ENCODE measurements around the gene SLC37A3. TPM values are rescaled to one million over a fixed set of nuclear protein-coding genes. Genes with fewer than 3 reads are reported as not detected.

The SLC37A3 gene
- total and polyA plus RNA-seq, 2 of the 13 experiments (the other 11 are each of a cell fraction or from before 2014, with no cell fraction given), result 21.3 to 27.9 TPM

- 0 out of 2 replicates have a peak, but pooled peaks have one; percentile 8 for TF ChIP-seq ZFP91 (CRISPR knock-in tag; IDR thresholded peaks at IDR 0.05; ENCODE audit: borderline replicate concordance)
- TF ChIP-seq ZNF501 (CRISPR knock-in tag; IDR thresholded peaks at IDR 0.05), result 0 out of 2 replicates have a peak, but pooled peaks have one; percentile 36
- TF ChIP-seq ADNP (CRISPR knock-in tag; IDR thresholded peaks at IDR 0.05), result peak; percentile 66; the same call in 1 of the 2 replicates
- 0 out of 2 replicates have a peak, but pooled peaks have one; percentile 27 for TF ChIP-seq FOXJ3 (CRISPR knock-in tag; IDR thresholded peaks at IDR 0.05; ENCODE audit: borderline replicate concordance)
- TF ChIP-seq KDM1A (CRISPR knock-in tag; IDR thresholded peaks at IDR 0.05), result peak; percentile 80
Measured at GRCh38 chr7:140314573-140315480, 83.5 kb downstream of the SLC37A3 start (continued).

- CTCF ChIA-PET (ENCODE audit: low intra/inter-chr PET ratio, low total read pairs), result no interaction called here
- DNase-seq (ENCODE audit: low spot score) (no peak), ATAC-seq (no peak), FAIRE-seq (no peak)
- Histone ChIP-seq H3K4me2 (ENCODE audit: low read depth, low read length) (no peak overlapping the region), H4K20me1 (ENCODE audit: insufficient read depth, low read length) (no peaks in the 10 kb centered on the region), H3K79me2 (ENCODE audit: insufficient read depth, low read length) (no peaks in the 10 kb centered on the region), H2AFZ (ENCODE audit: low read length) (no peak overlapping the region), H3K9me3 (ENCODE audit: low read length) (peaks cover 13% of the 10 kb centered on the region), H3K36me3 (replicated peaks in 1 of 2; ENCODE audit: control insufficient read depth in 1 of 2, insufficient read depth in 2 of 2, low read length in 2 of 2) (no peaks in the 10 kb centered on the region), H3K4me1 (ENCODE audit: insufficient read depth, low read length) (peaks cover 79% of the 10 kb centered on the region), H3K27ac (ENCODE audit: extremely low read length, insufficient read depth, low read length) (no peak overlapping the region), H3K27me3 (ENCODE audit: control insufficient read depth in 1 of 2, insufficient read depth in 2 of 2, low read length in 2 of 2) (no peaks in the 10 kb centered on the region), H3K9ac (ENCODE audit: insufficient read depth, low read depth, low read length) (no peak overlapping the region), H3K4me3 (replicated peaks in 1 of 3; ENCODE audit: insufficient read depth in 1 of 3, low read depth in 2 of 3, low read length in 3 of 3) (no peak overlapping the region)
- in situ Hi-C loops (cut with HindIII; ENCODE audit: extremely low pct_ligation_motif_present, low pct_unique_long_range_greater_than_20kb), result no loop called here
- TF ChIP-seq KLF9 (CRISPR knock-in tag; IDR thresholded peaks at IDR 0.05; ENCODE audit: low read depth) (no peak), ZNF619 (CRISPR knock-in tag; IDR thresholded peaks at IDR 0.05) (no peak), RELA (CRISPR knock-in tag; IDR thresholded peaks at IDR 0.05) (no peak), ZNF121 (CRISPR knock-in tag; IDR thresholded peaks at IDR 0.05) (no peak), NFE2L2 (IDR thresholded peaks at IDR 0.05; ENCODE audit: low read length) (no peak), HCFC1 (IDR thresholded peaks at IDR 0.05; ENCODE audit: low read depth, low read length) (no peak), ADNP (CRISPR knock-in tag; IDR thresholded peaks at IDR 0.05) (no peak)
- BruUV-seq (replicated peaks), result no TSS peak
- intact Hi-C loops (cut with micrococcal nuclease; ENCODE audit: unreplicated experiment), result no loop called here
- POLR2A ChIA-PET, result interaction anchor here (0.6 kb wide), 1 partner anchor 54 kb away, joined by 3 read pairs; no protein-coding TSS in a partner anchor
- whole genome bisulfite sequencing (ENCODE audit: low lambda C conversion rate), result 76% methylated on average over 2 of the region's 2 CpGs
Measured at GRCh38 chr7:140312141-140312846, 86.0 kb downstream of the SLC37A3 start.

Measured in HepG2 (cell line).